ENCODE results near the gene CD81. TPM values are rescaled to one million over a fixed set of nuclear protein-coding genes. Genes with fewer than 3 reads are reported as not detected.

Gene CD81
- total RNA-seq, 4 donors from 2014 or later: 110 to 265 (median 125) TPM

DNA sequence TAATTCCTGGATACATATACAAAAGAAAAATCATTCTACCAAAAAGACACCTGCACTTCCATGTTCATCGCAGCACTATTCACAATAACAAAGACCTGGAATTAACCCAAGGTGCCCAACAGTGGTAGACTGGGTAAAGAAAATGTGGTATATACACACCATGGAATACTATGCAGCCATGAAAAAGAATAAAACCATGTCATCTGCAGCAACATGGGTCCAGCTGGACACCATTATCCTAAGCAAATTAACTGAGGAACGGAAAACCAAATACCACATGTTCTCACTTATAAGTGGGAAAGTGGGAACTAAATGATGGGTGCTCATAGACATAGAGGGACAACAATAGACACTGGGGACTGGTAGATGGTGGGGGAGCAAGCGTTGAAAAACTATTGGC is 62.7 kb downstream of the CD81 start:
- Histone ChIP-seq H3K4me3 (no peak overlapping the region), H3K4me1 (peaks cover 2 to 10% (median 3%) of the 10 kb centered on the region in 3 donors), H3K36me3 (no peaks in the 10 kb centered on the region), H3K27me3 (peaks cover 0 to 76% (median 0%) of the 10 kb centered on the region in 4 donors), H3K27ac (no peak overlapping the region), H3K9me3 (no peaks in the 10 kb centered on the region)
- intact Hi-C loops (cut with DNase I): no loop called here
- 83 to 89% methylated on average over 3 of the region's 3 CpGs for WGBS, 2 donors
- TF ChIP-seq POLR2A (IDR thresholded peaks at IDR 0.05): no peak
- DNase-seq: no peak

DNA sequence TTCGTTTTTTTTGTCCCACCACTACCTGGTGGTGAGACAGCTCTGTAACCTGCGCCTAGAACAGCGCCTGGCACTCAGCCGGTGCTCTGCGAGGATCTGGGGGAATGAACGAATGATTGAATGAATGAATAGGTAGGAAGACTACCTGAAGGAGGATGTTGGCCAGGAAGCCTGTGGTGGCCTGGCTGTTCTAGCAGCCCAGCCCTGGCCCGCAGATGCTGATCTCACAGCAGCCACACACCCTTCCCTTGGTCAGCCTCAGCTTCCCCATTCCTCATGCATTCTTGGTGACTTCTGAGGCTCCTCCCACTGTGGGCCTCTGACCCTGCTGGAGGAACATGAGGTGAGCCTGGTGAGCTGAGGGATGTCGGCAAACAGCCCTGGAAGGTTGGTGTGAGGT is 63.5 kb downstream of the CD81 start:
- 38 to 86% methylated on average over 2 to 6 of the region's 8 CpGs for WGBS, 2 donors
- no peak for TF ChIP-seq POLR2A (IDR thresholded peaks at IDR 0.05)
- TF ChIP-seq, protein P1, sequence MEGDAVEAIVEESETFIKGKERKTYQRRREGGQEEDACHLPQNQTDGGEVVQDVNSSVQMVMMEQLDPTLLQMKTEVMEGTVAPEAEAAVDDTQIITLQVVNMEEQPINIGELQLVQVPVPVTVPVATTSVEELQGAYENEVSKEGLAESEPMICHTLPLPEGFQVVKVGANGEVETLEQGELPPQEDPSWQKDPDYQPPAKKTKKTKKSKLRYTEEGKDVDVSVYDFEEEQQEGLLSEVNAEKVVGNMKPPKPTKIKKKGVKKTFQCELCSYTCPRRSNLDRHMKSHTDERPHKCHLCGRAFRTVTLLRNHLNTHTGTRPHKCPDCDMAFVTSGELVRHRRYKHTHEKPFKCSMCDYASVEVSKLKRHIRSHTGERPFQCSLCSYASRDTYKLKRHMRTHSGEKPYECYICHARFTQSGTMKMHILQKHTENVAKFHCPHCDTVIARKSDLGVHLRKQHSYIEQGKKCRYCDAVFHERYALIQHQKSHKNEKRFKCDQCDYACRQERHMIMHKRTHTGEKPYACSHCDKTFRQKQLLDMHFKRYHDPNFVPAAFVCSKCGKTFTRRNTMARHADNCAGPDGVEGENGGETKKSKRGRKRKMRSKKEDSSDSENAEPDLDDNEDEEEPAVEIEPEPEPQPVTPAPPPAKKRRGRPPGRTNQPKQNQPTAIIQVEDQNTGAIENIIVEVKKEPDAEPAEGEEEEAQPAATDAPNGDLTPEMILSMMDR (IDR thresholded peaks at IDR 0.05): no peak

GRCh38 chr11:2441171-2441570 is 64.1 kb downstream of the CD81 start:
- peaks cover 0 to 83% (median 0%) of the 10 kb centered on the region in 4 donors for H3K27me3 ChIP-seq
- H3K36me3 ChIP-seq: no peaks in the 10 kb centered on the region
- H3K9me3 ChIP-seq: no peaks in the 10 kb centered on the region
- no peak overlapping the region for H3K4me3 ChIP-seq
- 76 to 84% methylated on average over 2 to 3 of the region's 4 CpGs for WGBS, 2 donors
- peaks cover 8 to 23% (median 15%) of the 10 kb centered on the region in 3 donors for H3K4me1 ChIP-seq
- TF ChIP-seq POLR2A (IDR thresholded peaks at IDR 0.05): no peak
- TF ChIP-seq, protein P1 (IDR thresholded peaks at IDR 0.05): no peak
- no peak overlapping the region for H3K27ac ChIP-seq
- intact Hi-C loops (cut with DNase I): no loop called here
- DNase-seq: no peak

More for the DNA sequence above, 63.5 kb downstream of the CD81 start:
- peaks cover 0 to 83% (median 0%) of the 10 kb centered on the region in 4 donors for H3K27me3 ChIP-seq
- H3K27ac ChIP-seq: no peak overlapping the region
- intact Hi-C loops (cut with DNase I): no loop called here
- no peak for DNase-seq
- no peaks in the 10 kb centered on the region for H3K9me3 ChIP-seq
- H3K36me3 ChIP-seq: no peaks in the 10 kb centered on the region
- H3K4me3 ChIP-seq: no peak overlapping the region
- peaks cover 3 to 18% (median 9%) of the 10 kb centered on the region in 3 donors for H3K4me1 ChIP-seq

GRCh38 chr11:2442589-2442988 is 65.5 kb downstream of the CD81 start:
- Histone ChIP-seq H3K9me3 (no peaks in the 10 kb centered on the region), H3K36me3 (no peaks in the 10 kb centered on the region), H3K27me3 (peaks cover 0 to 83% (median 0%) of the 10 kb centered on the region in 4 donors), H3K4me3 (no peak overlapping the region), H3K4me1 (peaks cover 20 to 36% (median 20%) of the 10 kb centered on the region in 3 donors), H3K27ac (no peak overlapping the region)
- no peak for DNase-seq
- intact Hi-C loops (cut with DNase I): no loop called here
- WGBS, 2 donors: 71 to 86% methylated on average over 2 of the region's 2 CpGs
- TF ChIP-seq, protein P1 (IDR thresholded peaks at IDR 0.05): no peak
- no peak for TF ChIP-seq POLR2A (IDR thresholded peaks at IDR 0.05)

- Histone ChIP-seq H3K4me1 (peaks cover 20 to 40% (median 20%) of the 10 kb centered on the region in 3 donors), H3K27me3 (peaks cover 0 to 83% (median 0%) of the 10 kb centered on the region in 4 donors), H3K27ac (no peak overlapping the region), H3K9me3 (no peaks in the 10 kb centered on the region), H3K4me3 (no peak overlapping the region), H3K36me3 (no peaks in the 10 kb centered on the region)
- intact Hi-C loops (cut with DNase I): no loop called here
- DNase-seq: no peak
- WGBS, 2 donors: 60 to 62% methylated on average over 1 to 8 of the region's 11 CpGs
- TF ChIP-seq POLR2A (IDR thresholded peaks at IDR 0.05): no peak
- TF ChIP-seq, protein P1 (IDR thresholded peaks at IDR 0.05): no peak
These were observed 66.3 kb downstream of the CD81 start for GRCh38 chr11:2443406-2443805.
